NCI-H1436 (cell line): ENCODE data around the gene OR7A17.

ENCODE experiments used
- DNase-seq: peaks from one replicate; lab custom pipeline; 2025; lab: John Stamatoyannopoulos, UW

Gene OR7A17

GRCh38 chr19:14886032-14886431 lies at the start of gene OR7A17:
Gene OR7A17, minus strand, starts transcription at chr19:14886132. Its CDS starts 4,777 bp downstream, at chr19:14881355.
- DNase-seq = no peak

DNA sequence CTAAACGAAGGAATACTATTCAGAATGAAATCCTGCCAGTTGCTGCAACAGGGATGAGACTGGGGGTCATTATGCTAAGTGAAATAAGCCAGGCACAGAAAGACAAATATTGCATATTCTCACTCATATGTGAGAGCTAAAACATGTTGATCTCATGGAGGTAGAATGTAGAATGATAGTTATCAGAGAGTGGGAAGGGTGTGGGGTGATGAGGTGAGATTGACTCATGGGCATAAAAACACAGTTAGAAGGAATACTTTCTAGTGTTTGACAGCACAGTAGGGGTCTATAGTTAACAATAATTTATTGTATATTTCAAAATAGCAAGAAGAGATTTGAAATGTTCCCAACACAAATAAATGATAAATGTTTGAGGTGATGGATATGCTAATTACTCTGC lies 47.6 kb upstream of the OR7A17 start:
- no peak for DNase-seq

- no peak for DNase-seq
Measured at GRCh38 chr19:14916848-14917247, 30.9 kb upstream of the OR7A17 start.

- no peak for DNase-seq
Measured at GRCh38 chr19:14915116-14915515, 29.2 kb upstream of the OR7A17 start.

DNA sequence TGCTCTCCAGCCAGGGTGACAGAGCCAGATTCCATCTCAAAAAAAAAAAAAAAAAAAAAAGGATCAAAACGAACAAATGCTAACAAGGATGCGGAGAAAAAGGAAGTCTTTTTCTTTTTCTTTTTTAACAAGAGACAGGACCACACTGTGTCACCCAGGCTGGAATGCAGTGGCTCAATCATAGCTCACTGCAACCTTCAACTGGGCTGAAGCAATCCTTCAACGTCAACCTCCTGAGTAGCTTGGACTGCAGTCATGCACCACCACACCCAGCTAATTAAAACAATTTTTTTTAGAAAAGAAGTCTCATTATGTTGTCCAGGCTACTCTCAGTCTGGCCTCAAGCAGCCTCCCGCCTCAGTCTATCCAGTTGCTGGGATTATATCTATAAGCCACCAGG lies 20.8 kb upstream of the OR7A17 start:
- no peak for DNase-seq

DNA sequence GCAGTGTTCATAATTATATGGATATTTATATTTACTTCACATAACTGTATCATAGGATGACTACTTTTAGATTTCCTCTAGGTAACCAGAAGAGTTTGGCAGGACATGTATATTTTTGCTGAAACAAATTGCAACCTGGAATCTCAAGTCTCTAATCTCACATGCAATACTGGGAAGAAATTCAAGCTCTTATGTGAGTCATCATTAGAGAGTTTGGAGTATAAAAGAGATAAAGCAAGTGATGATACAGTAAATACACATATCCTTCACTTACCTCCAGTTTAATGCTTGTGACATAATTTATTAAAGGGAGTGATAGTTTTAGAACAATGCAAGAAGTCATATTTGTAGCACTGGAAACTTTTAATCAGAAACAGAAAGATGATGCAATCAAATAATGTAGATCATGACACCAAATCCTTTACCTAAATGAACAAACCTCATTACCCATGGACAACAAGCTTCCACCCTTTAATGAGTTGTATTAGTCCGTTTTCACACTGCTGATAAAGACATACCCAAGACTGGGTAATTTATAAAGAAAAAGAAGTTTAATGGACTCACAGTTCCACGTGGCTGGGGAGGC lies 15.8 kb upstream of the OR7A17 start:
- DNase-seq = no peak

GRCh38 chr19:14890643-14891379 lies 4.9 kb upstream of the OR7A17 start:
- no peak for DNase-seq

DNA sequence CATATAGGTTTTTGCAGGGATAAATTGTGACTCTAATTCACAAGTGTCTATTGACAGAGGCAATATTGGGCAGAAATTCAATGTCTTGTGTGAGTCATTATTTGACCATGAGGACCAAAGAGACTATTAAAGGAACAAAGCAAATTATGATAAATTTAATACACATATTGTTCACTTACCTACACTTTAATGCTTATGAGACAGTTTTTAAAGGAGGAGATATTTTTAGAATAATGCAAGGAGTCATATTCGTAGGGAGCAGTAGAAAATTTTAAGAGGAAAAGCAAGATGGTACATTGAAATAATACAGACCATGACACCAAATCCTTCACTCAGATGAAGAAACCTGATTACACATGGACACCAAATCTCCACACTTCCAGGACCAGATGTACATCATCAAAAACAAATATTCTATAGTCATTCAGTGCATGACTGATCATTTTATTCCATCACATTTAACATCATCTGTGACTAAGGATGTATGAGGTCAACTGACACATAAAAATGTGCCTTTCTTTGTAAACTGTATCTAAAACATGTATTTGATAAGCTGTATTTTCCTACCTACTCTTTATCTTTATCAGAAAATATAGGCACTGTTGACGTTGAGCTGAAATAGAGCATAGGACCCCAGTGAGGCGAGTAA lies 4.2 kb upstream of the OR7A17 start:
- no peak for DNase-seq

DNA sequence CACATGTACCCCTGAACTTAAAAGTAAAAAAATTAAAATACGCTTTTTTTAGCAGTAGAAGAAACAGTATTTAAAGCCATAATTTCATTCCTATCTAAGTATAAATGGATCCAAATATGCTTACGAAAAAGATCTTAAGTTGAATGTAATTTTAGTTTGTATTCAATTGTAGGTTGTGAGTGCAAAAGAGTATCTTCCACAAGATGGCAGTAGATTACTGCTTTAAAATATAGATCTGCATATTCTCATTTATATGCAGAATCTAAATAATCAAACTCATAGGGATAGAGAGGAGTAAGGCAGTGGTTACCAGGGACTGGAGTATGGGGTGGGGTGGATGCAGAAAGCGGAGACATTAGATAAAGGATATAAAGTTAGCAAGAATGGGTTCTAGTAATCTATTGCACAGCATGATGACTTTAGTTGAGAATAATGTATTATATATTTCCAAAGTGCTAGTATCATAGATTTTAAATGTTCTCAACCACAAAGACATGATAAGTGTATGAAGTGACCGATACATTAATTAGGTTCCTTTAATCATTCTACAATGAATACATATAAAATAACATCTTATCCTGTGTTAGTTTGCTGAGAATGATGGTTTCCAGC lies 14.2 kb downstream of the OR7A17 start:
- no peak for DNase-seq

- DNase-seq = no peak
Measured at GRCh38 chr19:14868497-14868896, 17.4 kb downstream of the OR7A17 start.

- DNase-seq = no peak
Measured at GRCh38 chr19:14848822-14849221, 37.1 kb downstream of the OR7A17 start, which contains the start of gene OR7A10. Gene OR7A10, minus strand, starts transcription at chr19:14848922. Its CDS starts 7,045 bp downstream, at chr19:14841877.

GRCh38 chr19:14843578-14843977 lies 42.4 kb downstream of the OR7A17 start:
- DNase-seq = no peak

DNA sequence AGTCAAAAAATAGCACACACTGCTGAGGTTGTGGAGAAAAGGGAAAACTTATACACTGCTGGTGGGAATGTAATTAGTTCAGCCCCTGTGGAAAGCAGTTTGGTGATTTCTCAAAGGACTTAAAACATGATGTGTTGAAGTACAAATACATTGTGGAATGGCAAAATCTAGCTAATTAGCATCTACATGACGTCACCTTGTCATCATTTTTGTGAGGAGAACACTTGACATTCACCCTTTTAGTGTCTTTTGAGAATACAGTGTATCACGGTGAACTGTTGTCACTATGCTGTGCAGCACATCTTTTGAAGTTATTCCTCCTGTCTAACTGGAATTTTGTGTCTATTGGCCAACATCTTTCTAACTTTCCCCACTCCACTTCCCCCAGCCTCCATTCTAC lies 42.8 kb downstream of the OR7A17 start:
- DNase-seq = no peak

DNA sequence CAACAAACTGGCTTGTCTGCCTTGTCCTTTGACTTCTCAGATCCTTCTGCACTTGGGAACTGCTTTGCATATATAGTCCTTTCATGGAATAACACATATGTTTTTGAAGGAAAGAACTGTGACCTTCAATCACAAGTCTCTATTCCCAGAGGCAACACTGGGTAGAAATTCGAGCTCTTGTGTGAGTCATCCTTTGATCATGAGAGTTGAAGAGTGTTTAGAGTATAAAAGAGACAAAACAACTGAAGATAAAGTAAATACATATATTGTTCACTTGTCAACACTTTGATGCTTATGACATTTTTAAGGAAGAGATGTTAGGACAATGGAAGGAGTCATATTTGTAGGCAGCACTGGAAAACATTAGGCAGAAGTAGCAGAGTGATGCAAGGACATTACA lies 45.7 kb downstream of the OR7A17 start:
- no peak for DNase-seq

DNA sequence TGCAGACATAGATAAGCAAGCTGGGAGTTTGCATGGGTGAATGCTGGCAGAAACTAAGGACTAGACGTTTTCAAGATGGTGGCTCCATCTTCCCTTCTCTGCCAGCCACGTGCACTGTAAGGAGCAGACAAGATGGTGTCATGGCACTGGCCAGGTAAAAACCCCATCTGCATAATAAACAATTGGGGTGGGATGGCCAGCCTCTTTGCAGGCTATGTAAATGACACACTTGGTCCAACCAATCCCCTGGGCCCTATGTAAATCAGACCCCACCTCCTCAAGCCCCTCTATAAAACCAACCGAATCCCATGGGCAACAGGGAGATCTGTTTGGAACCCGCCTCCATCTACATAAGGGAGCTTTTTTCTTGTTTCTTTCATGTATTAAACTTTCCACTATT lies 48.5 kb downstream of the OR7A17 start:
- DNase-seq = no peak

GRCh38 chr19:14835011-14835410 lies 50.9 kb downstream of the OR7A17 start, which contains the start of the genes OR7A5 and OR7C1:
Gene OR7A5, minus strand, starts transcription at chr19:14835185. Its CDS starts 6,944 bp downstream, at chr19:14828241.
Gene OR7C1, minus strand, starts transcription at chr19:14835185. Its CDS starts 35,049 bp downstream, at chr19:14800136.
- no peak for DNase-seq

DNA sequence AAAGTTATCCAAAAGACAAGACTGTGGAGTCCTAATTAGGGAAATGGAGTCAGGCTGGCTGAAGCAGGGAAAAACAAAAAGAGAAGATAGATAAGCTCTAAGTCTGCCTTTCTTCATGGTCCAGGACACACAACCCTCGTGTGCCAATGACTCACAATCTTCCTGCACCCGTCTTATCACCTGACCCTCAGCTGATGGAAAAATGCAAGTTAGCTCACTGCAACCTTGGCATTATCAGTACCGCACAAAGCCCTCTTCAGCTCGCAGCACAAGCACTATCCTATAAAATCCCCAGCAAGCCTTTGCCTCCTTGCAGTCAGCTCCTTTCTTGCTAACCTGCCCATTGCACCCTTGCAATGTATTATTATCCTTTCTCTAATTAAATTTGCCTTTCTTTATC lies 55.2 kb downstream of the OR7A17 start:
- no peak for DNase-seq
